HL-60/S4 (cell line): ENCODE results near the gene DYNAP.

Experiments
- in situ Hi-C: fragments of 300-500 bp; cut with MboI; formaldehyde crosslinking; loops from 2 replicates; pipeline ENCODE4 v1.14.3; 2022; ENCODE audit warnings: low sequenced_read_pairs

Gene DYNAP

GRCh38 chr18:54630963-54631362, 39.9 kb downstream of the DYNAP start:
- in situ Hi-C loops, result no loop called here

DNA sequence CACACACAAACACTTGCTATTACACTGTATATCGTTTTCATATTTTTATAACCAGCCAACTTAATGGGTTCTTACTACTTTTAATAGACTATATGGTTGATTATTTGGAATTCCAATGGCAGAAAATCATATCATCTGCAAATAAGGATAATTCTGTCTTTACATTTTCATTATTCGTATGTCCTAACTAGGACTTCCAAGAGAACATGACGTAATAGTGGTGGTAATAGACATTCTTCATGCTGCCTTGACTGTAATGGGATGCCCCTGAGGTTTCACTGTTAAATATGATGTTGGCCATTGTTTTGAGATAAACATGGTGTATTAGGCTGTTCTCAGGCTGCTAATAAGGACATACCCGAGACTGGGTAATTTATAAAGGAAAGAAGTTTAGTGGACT, 45.2 kb downstream of the DYNAP start:
- in situ Hi-C loops, result no loop called here

GRCh38 chr18:54641734-54642133, 50.7 kb downstream of the DYNAP start:
- in situ Hi-C loops, result no loop called here

DNA sequence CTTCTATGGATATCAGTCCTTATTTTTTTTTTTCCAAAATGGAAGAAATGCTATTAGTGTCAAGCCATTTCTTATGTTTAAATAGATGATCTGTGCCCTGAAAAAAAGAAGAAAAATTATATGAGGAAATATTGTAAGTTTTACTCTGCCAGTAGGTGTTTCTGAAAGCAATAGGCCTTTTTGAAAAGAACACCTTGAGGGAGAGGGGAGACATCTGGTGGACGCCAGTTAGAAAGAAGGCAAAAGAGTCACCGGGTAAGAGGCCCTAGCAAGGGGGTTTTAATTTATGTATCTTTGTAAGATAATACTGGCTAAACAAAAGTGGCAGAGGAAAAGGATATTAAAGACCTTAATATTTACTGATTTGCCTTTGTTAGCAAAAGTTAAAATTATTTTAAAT, 56.1 kb downstream of the DYNAP start:
- in situ Hi-C loops, result no loop called here
